Measurements from ENCODE around the gene PDZD2.

GRCh38 chr5:32138839-32139493 lies 500.0 kb downstream of the PDZD2 start:
- TF ChIP-seq ZNF274 (IDR thresholded peaks at IDR 0.05; ENCODE audit: low read depth, low read length) (no peak), CTCF (IDR thresholded peaks at IDR 0.05 in 2 of 3, conservative IDR thresholded peaks at IDR 0.05 in 1 of 3; ENCODE audit: borderline replicate concordance in 1 of 3, insufficient read depth in 1 of 3, low read depth in 2 of 3, low read length in 2 of 3) (no peak), EZH2 (IDR thresholded peaks at IDR 0.05) (no peak), ZFX (IDR thresholded peaks at IDR 0.05) (no peak), POLR2A (IDR thresholded peaks at IDR 0.05; ENCODE audit: borderline replicate concordance, extremely low read depth, insufficient read depth, insufficient read length) (no peak), CEBPB (IDR thresholded peaks at IDR 0.05; ENCODE audit: low read depth) (no peak), REST (IDR thresholded peaks at IDR 0.05; ENCODE audit: low read depth) (no peak), ZBTB33 (IDR thresholded peaks at IDR 0.05; ENCODE audit: extremely low read depth, insufficient replicate concordance, low read length) (no peak), TCF7L2 (IDR thresholded peaks at IDR 0.05; ENCODE audit: borderline replicate concordance, extremely low read depth, insufficient read depth, insufficient read length) (no peak), EZH2phosphoT487 (IDR thresholded peaks at IDR 0.05; ENCODE audit: borderline replicate concordance) (no peak)
